ENCODE data around the gene LYAR. TPM values are rescaled to one million over a fixed set of nuclear protein-coding genes. Genes with fewer than 3 reads are reported as not detected.

LYAR gene
- total and polyA plus RNA-seq, 2 of the 4 experiments (the other 2 are of a cell fraction) = 5.4 to 8.2 TPM

DNA sequence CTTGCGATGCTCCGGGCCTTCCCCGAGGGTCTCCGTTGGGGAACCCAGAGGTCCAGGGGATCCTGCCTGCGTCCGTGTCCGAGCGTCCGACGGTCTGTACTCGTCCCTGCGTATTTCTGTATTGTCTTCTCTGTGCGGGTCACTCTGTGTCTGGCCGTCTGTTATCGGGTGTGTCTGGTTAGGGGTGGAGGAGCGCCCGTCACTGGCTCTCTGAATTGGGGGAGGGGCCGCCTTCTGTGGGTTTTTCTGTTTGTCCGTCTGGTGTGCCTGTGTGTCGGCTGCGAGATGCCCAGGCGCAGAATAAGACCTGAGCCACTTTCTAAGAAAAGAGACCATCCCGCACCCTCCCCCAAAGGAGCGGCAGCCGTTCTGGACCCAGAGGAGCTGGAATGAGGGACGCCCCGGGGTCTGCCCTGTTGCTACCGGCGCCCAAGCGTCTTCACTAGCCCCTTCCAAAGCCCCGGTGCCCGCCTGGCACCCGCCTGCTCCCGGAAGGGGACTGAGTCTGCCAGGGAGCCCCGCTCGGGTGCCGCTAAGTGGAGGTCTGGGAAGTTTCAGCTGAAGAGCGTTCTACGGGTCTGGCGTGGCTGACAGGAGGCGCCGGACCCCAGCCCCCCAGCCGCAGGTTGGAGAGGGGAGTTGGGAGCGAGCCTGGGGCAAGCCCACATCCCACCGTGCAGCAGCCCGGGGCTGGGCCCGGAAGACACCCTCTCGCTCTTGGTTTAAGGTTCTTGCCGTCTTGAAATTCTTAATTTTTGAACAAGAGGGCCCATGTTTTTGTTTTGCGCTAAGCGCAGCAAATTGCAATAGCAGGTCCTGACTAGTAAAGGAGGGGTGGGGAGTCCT is 62.2 kb downstream of the LYAR start:
- H4K20me1 ChIP-seq (ENCODE audit: insufficient read depth, low read length) = no peaks in the 10 kb centered on the region
- H3K79me1 ChIP-seq (ENCODE audit: low read depth in 1 of 2, low read length in 2 of 2) = no peaks in the 10 kb centered on the region
- intact Hi-C loops (cut with micrococcal nuclease) (no loop called here), in situ Hi-C loops (cut with MboI; ENCODE audit: low sequenced_read_pairs) (no loop called here), dilution Hi-C loops (cut with HindIII; ENCODE audit: low sequenced_read_pairs, unreplicated experiment) (no loop called here)
- H2BK120ac ChIP-seq (ENCODE audit: low read depth, low read length) = no peak overlapping the region
- no peak overlapping the region for H4K8ac ChIP-seq (ENCODE audit: low read depth in 2 of 2, low read length in 2 of 2)
- H4K5ac ChIP-seq (ENCODE audit: low read depth, low read length) = no peak overlapping the region
- H3K36me3 ChIP-seq (ENCODE audit: control insufficient read depth, insufficient read depth, low read length) = no peaks in the 10 kb centered on the region
- H3K4ac ChIP-seq (ENCODE audit: low read depth, low read length) = no peak overlapping the region
- H2AFZ ChIP-seq (replicated peaks; ENCODE audit: low read length, poor library complexity) = peak overlapping the region; percentile 65
- no peak overlapping the region for H4K91ac ChIP-seq (ENCODE audit: insufficient read depth, low read depth, low read length)
- H2BK15ac ChIP-seq (ENCODE audit: low read depth, low read length) = no peak overlapping the region
- H3K4me3 ChIP-seq (ENCODE audit: insufficient read depth, low read depth, low read length) = no peak overlapping the region
- ChIA-PET POLR2A (ENCODE audit: unreplicated experiment) (no interaction called here), CTCF (no interaction called here)
- H3K14ac ChIP-seq (replicated peaks; ENCODE audit: low read depth, low read length) = no peak overlapping the region
- H2AK9ac ChIP-seq (replicated peaks; ENCODE audit: low read depth, low read length, poor library complexity) = no peak overlapping the region
- no peak overlapping the region for H3K9ac ChIP-seq (ENCODE audit: low read depth, low read length)
- H3K4me1 ChIP-seq (ENCODE audit: control insufficient read depth, insufficient read depth, low read length) = no peaks in the 10 kb centered on the region
- peaks cover 4% of the 10 kb centered on the region; the same call in 1 of the 2 replicates for H3K9me3 ChIP-seq (ENCODE audit: control insufficient read depth, insufficient read depth, low read length)
- no TSS peak for BruUV-seq (replicated peaks)
- no peak overlapping the region for H3K4me2 ChIP-seq (ENCODE audit: low read depth, low read length)
- ATAC-seq (ENCODE audit: low read depth) (no peak), DNase-seq (no peak)
- H2BK5ac ChIP-seq (ENCODE audit: low read depth, low read length, poor library complexity, severe bottlenecking) = no peak overlapping the region
- H2AK5ac ChIP-seq (ENCODE audit: low read depth, low read length) = no peak overlapping the region
- H3K56ac ChIP-seq (ENCODE audit: extremely low read depth, insufficient read depth, low read length) = no peak overlapping the region
- H3K23ac ChIP-seq (ENCODE audit: low read depth, low read length) = no peak overlapping the region
- no peak overlapping the region for H3K18ac ChIP-seq (ENCODE audit: low read depth, low read length)
- H3K27me3 ChIP-seq (ENCODE audit: control insufficient read depth, insufficient read depth, low read length) = peaks cover 42% of the 10 kb centered on the region
- no peak overlapping the region for H3K27ac ChIP-seq (ENCODE audit: insufficient read depth, low read length)
- 4% methylated on average over 11 of the region's 51 CpGs; no CpG with 5 or more reads in 1 of the 2 experiments for WGBS, 2 experiments (ENCODE audit: extremely low coverage in 2 of 2, insufficient read length in 1 of 2)
- no peak overlapping the region for H2BK20ac ChIP-seq (ENCODE audit: low read depth, low read length)
- no peaks in the 10 kb centered on the region for H3K9me1 ChIP-seq (ENCODE audit: insufficient read depth, low read length)
- TF ChIP-seq MXI1 (IDR thresholded peaks at IDR 0.05; ENCODE audit: borderline replicate concordance, low read depth, low read length) (no peak), MAZ (IDR thresholded peaks at IDR 0.05; ENCODE audit: borderline replicate concordance, low read depth, low read length) (no peak), RCOR1 (IDR thresholded peaks at IDR 0.05; ENCODE audit: insufficient replicate concordance, low read length) (no peak), POLR2A (IDR thresholded peaks at IDR 0.05; ENCODE audit: low read depth, low read length) (no peak), RAD21 (IDR thresholded peaks at IDR 0.05; ENCODE audit: low read length) (no peak), FOS (IDR thresholded peaks at IDR 0.05; ENCODE audit: low read depth, low read length) (no peak), RFX5 (IDR thresholded peaks at IDR 0.05; ENCODE audit: low read depth, low read length) (no peak), CHD1 (IDR thresholded peaks at IDR 0.05; ENCODE audit: low read depth, low read length) (no peak), NFE2L2 (IDR thresholded peaks at IDR 0.05; ENCODE audit: low read depth, low read length) (no peak), BHLHE40 (IDR thresholded peaks at IDR 0.05; ENCODE audit: low read depth, low read length) (no peak), MAFK (IDR thresholded peaks at IDR 0.05; ENCODE audit: low read depth, low read length) (no peak), CEBPB (IDR thresholded peaks at IDR 0.05; ENCODE audit: low read depth, low read length) (no peak)
- TF ChIP-seq, protein P1, sequence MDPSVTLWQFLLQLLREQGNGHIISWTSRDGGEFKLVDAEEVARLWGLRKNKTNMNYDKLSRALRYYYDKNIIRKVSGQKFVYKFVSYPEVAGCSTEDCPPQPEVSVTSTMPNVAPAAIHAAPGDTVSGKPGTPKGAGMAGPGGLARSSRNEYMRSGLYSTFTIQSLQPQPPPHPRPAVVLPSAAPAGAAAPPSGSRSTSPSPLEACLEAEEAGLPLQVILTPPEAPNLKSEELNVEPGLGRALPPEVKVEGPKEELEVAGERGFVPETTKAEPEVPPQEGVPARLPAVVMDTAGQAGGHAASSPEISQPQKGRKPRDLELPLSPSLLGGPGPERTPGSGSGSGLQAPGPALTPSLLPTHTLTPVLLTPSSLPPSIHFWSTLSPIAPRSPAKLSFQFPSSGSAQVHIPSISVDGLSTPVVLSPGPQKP (IDR thresholded peaks at IDR 0.05; ENCODE audit: borderline replicate concordance, low read depth, low read length) = no peak
- TF ChIP-seq, protein P2, sequence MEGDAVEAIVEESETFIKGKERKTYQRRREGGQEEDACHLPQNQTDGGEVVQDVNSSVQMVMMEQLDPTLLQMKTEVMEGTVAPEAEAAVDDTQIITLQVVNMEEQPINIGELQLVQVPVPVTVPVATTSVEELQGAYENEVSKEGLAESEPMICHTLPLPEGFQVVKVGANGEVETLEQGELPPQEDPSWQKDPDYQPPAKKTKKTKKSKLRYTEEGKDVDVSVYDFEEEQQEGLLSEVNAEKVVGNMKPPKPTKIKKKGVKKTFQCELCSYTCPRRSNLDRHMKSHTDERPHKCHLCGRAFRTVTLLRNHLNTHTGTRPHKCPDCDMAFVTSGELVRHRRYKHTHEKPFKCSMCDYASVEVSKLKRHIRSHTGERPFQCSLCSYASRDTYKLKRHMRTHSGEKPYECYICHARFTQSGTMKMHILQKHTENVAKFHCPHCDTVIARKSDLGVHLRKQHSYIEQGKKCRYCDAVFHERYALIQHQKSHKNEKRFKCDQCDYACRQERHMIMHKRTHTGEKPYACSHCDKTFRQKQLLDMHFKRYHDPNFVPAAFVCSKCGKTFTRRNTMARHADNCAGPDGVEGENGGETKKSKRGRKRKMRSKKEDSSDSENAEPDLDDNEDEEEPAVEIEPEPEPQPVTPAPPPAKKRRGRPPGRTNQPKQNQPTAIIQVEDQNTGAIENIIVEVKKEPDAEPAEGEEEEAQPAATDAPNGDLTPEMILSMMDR (conservative IDR thresholded peaks at IDR 0.05; ENCODE audit: low read depth, low read length) = no peak
- TF ChIP-seq, protein P3, sequence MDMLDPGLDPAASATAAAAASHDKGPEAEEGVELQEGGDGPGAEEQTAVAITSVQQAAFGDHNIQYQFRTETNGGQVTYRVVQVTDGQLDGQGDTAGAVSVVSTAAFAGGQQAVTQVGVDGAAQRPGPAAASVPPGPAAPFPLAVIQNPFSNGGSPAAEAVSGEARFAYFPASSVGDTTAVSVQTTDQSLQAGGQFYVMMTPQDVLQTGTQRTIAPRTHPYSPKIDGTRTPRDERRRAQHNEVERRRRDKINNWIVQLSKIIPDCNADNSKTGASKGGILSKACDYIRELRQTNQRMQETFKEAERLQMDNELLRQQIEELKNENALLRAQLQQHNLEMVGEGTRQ (IDR thresholded peaks at IDR 0.05; ENCODE audit: low read depth, low read length) = no peak
